PC-9 (cell line): ENCODE data around the gene ADISSP. TPM values are rescaled to one million over a fixed set of nuclear protein-coding genes. Genes with fewer than 3 reads are reported as not detected.
A peak's percentile ranks its signal among the peaks of the same experiment; 100 is the strongest.

ENCODE experiments used
- BruUV-seq: library from RNA; stranded (reverse); fragments of 400-500 nt; replicated peaks from 2 replicates; lab custom pipeline; 2021; lab: Mats Ljungman, UMichigan
- CTCF ChIA-PET: fragments of 300-600 bp; sonication (Branson Sonifier 250); formaldehyde crosslinking; loops from one replicate; lab custom pipeline; 2022; ENCODE audit warnings: antibody characterized with exemption; lab: Charles Lee
- POLR2A ChIA-PET: fragments of 300-600 bp; sonication (Branson Sonifier 250); formaldehyde crosslinking; loops from one replicate; lab custom pipeline; 2022; ENCODE audit warnings: antibody characterized with exemption; ENCODE audit not compliant: unreplicated experiment; lab: Charles Lee
- DNase-seq, 2 experiments: peaks; one replicate each; pipeline versions ENCODE4 v3.0.0 to v3.0.0-alpha.2; 2015 to 2022; ENCODE audit warnings: mixed read lengths in 1 of 2
- H2AFZ ChIP-seq: fragments of 200-600 bp; sonication (generic); 2 replicates; pipeline ENCODE4 v1.8.1; 2017; ENCODE audit warnings: antibody characterized with exemption
- H3F3A ChIP-seq: fragments of 200-600 bp; sonication (generic); 2 replicates; pipeline ENCODE4 v1.8.1; 2017; ENCODE audit warnings: antibody characterized with exemption, mild to moderate bottlenecking, low read depth; ENCODE audit not compliant: insufficient read depth
- H3K27ac ChIP-seq: fragments of 200-600 bp; sonication (generic); 2 replicates; pipeline ENCODE4 v1.6.1; 2016; ENCODE audit warnings: mixed run types
- H3K27me3 ChIP-seq: fragments of 200-600 bp; sonication (generic); 2 replicates; pipeline ENCODE4 v1.6.1; 2016; ENCODE audit warnings: low read depth, mixed run types; ENCODE audit not compliant: insufficient read depth
- H3K36me3 ChIP-seq: fragments of 200-600 bp; sonication (generic); 2 replicates; pipeline ENCODE4 v1.6.1; 2016; ENCODE audit warnings: low read depth, mixed run types
- H3K4me1 ChIP-seq: fragments of 200-600 bp; sonication (generic); replicated peaks from 2 replicates; pipeline ENCODE4 v1.6.1; 2016; ENCODE audit warnings: mixed run types; ENCODE audit not compliant: insufficient read depth
- H3K4me2 ChIP-seq: fragments of 200-600 bp; sonication (generic); 2 replicates; pipeline ENCODE4 v1.6.1; 2017; ENCODE audit warnings: mixed run types
- H3K4me3 ChIP-seq: fragments of 200-600 bp; sonication (generic); 2 replicates; pipeline ENCODE4 v1.6.1; 2016; ENCODE audit warnings: mixed run types
- H3K79me2 ChIP-seq: fragments of 200-600 bp; sonication (generic); 2 replicates; pipeline ENCODE4 v1.6.1; 2017; ENCODE audit warnings: low read depth, mixed run types
- H3K9me2 ChIP-seq: fragments of 200-600 bp; sonication (generic); 2 replicates; pipeline ENCODE4 v1.8.1; 2017; ENCODE audit warnings: mild to moderate bottlenecking; ENCODE audit not compliant: insufficient read depth
- H3K9me3 ChIP-seq: fragments of 200-600 bp; sonication (generic); 2 replicates; pipeline ENCODE4 v1.8.1; 2016; ENCODE audit warnings: low read depth; ENCODE audit not compliant: insufficient read depth
- H4K20me1 ChIP-seq: fragments of 200-600 bp; sonication (generic); 2 replicates; pipeline ENCODE4 v1.8.1; 2017; ENCODE audit not compliant: insufficient read depth
- EZH2 ChIP-seq: fragments of 200-600 bp; sonication (generic); IDR thresholded peaks from 2 replicates; pipeline ENCODE4 v1.8.0; 2017; ENCODE audit warnings: antibody characterized with exemption, low read depth
- intact Hi-C: fragments of 100-400 bp; cut with micrococcal nuclease; formaldehyde crosslinking; loops from one replicate; pipeline ENCODE4 v1.10.0; 2022; ENCODE audit not compliant: unreplicated experiment
- total RNA-seq: library from RNA; stranded (reverse); gene quantifications from 2 replicates; pipeline ENCODE4 v1.2.3, GENCODE V29; 2021
- TF ChIP-seq, protein P1 (sequence below): fragments of 200-600 bp; sonication (generic); conservative IDR thresholded peaks from 2 replicates; pipeline ENCODE4 v1.6.1; 2017; ENCODE audit warnings: mixed run types, antibody characterized with exemption, mild to moderate bottlenecking, moderate library complexity

Gene ADISSP
- total RNA-seq, 1 experiment from 2014 or later = 86.9 TPM

GRCh38 chr20:3798373-3798768 is 30.8 kb upstream of the ADISSP start:
- ChIA-PET POLR2A (no interaction called here), CTCF (no interaction called here)
- peaks cover 15% of the 10 kb centered on the region for H3K4me1 ChIP-seq
- no peak for DNase-seq
- no peak overlapping the region for H2AFZ ChIP-seq
- no peaks in the 10 kb centered on the region for H4K20me1 ChIP-seq
- H3K79me2 ChIP-seq = peaks cover 17% of the 10 kb centered on the region
- peak overlapping the region; percentile 79; the same call in 1 of the 2 replicates for H3K4me2 ChIP-seq
- H3K27ac ChIP-seq = no peak overlapping the region
- TSS peak; percentile 44 for BruUV-seq
- H3F3A ChIP-seq = no peaks in the 10 kb centered on the region
- no peaks in the 10 kb centered on the region for H3K9me3 ChIP-seq
- intact Hi-C loops = no loop called here
- H3K9me2 ChIP-seq = no peaks in the 10 kb centered on the region
- TF ChIP-seq, protein P1, sequence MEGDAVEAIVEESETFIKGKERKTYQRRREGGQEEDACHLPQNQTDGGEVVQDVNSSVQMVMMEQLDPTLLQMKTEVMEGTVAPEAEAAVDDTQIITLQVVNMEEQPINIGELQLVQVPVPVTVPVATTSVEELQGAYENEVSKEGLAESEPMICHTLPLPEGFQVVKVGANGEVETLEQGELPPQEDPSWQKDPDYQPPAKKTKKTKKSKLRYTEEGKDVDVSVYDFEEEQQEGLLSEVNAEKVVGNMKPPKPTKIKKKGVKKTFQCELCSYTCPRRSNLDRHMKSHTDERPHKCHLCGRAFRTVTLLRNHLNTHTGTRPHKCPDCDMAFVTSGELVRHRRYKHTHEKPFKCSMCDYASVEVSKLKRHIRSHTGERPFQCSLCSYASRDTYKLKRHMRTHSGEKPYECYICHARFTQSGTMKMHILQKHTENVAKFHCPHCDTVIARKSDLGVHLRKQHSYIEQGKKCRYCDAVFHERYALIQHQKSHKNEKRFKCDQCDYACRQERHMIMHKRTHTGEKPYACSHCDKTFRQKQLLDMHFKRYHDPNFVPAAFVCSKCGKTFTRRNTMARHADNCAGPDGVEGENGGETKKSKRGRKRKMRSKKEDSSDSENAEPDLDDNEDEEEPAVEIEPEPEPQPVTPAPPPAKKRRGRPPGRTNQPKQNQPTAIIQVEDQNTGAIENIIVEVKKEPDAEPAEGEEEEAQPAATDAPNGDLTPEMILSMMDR = no peak
- no peak for TF ChIP-seq EZH2
- H3K4me3 ChIP-seq = no peak overlapping the region
- no peaks in the 10 kb centered on the region for H3K27me3 ChIP-seq
- no peaks in the 10 kb centered on the region for H3K36me3 ChIP-seq

- Histone ChIP-seq H3K9me2 (no peaks in the 10 kb centered on the region), H3K79me2 (peaks cover 17% of the 10 kb centered on the region), H2AFZ (no peak overlapping the region), H3K4me2 (peak overlapping the region; percentile 79), H3K9me3 (no peaks in the 10 kb centered on the region), H3K36me3 (no peaks in the 10 kb centered on the region), H4K20me1 (no peaks in the 10 kb centered on the region), H3K4me3 (peak overlapping the region; percentile 95; the same call in 1 of the 2 replicates), H3K27ac (no peak overlapping the region), H3K4me1 (peaks cover 15% of the 10 kb centered on the region), H3K27me3 (no peaks in the 10 kb centered on the region), H3F3A (no peaks in the 10 kb centered on the region)
- ChIA-PET CTCF (no interaction called here), POLR2A (no interaction called here)
- BruUV-seq = no TSS peak
- TF ChIP-seq, protein P1 = no peak
- no peak for TF ChIP-seq EZH2
- intact Hi-C loops = loop anchor here (1.0 kb wide), 1 partner anchor 14 kb away; no protein-coding TSS in a partner anchor
- DNase-seq = peak in 1 of 2 experiments; percentile 48
These were observed 30.2 kb upstream of the ADISSP start for GRCh38 chr20:3797592-3798372.

- Histone ChIP-seq H3K4me1 (peaks cover 15% of the 10 kb centered on the region), H3K4me3 (peak overlapping the region; percentile 95), H3K9me2 (no peaks in the 10 kb centered on the region), H3K4me2 (peak overlapping the region; percentile 79), H2AFZ (no peak overlapping the region), H3K79me2 (peaks cover 17% of the 10 kb centered on the region), H3K36me3 (no peaks in the 10 kb centered on the region), H3K27me3 (no peaks in the 10 kb centered on the region), H4K20me1 (no peaks in the 10 kb centered on the region), H3K9me3 (no peaks in the 10 kb centered on the region), H3F3A (no peaks in the 10 kb centered on the region), H3K27ac (no peak overlapping the region)
- no TSS peak for BruUV-seq
- no peak for DNase-seq
- ChIA-PET CTCF (no interaction called here), POLR2A (no interaction called here)
- no peak for TF ChIP-seq EZH2
- TF ChIP-seq, protein P1 = no peak
- intact Hi-C loops = loop anchor here (1.0 kb wide), 1 partner anchor 14 kb away; no protein-coding TSS in a partner anchor
These were observed 29.6 kb upstream of the ADISSP start for GRCh38 chr20:3797226-3797545.
